Measurements from ENCODE around the gene PEX10.
A peak's percentile ranks its signal among the peaks of the same experiment; 100 is the strongest.
"Not testable (repeated sequence)": the region's sequence is repeated elsewhere in the genome, so short reads cannot be mapped to it uniquely, and the experiment has no call there.

Gene PEX10

DNA sequence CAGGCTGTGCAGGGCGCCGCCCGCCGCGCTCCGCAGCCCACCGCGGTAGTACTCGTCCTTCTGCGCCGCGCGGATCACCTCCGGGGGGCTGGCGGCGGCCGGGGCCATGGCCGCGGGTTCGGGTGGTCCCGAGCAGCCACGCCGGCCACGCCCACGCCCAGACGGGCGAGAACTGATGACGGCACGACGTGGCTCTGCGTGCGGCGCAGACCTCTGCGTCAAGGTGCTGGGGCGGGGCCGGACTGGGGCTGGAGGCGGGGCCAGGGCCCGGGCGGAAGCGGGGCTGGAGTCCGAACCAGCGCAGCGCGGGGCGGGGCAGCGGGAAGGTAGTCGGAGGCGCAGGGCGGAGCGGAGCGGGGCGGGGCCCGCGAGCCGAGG, at the start of gene PEX10:
TSS of gene PEX10 (minus strand) at position 170 of the 378 bp plus-strand sequence. CDS start at position 108, 62 bp downstream.
- peak; percentile 76 for DNase-seq (ENCODE audit: low read depth, low spot score)
- Histone ChIP-seq H3K27ac (ENCODE audit: low read length) (no peak within 1 kb of the TSS), H3K4me1 (ENCODE audit: control insufficient read depth, insufficient read depth, low read length) (peaks cover 5% of the 10 kb centered on the region), H3K9me3 (ENCODE audit: control insufficient read depth, insufficient read depth, low read length) (no peaks in the 10 kb centered on the region), H3K4me3 (ENCODE audit: low read length) (peak within 1 kb of the TSS; percentile 91), H3K27me3 (ENCODE audit: control insufficient read depth, insufficient read depth, low read length) (no peaks in the 10 kb centered on the region), H3K36me3 (ENCODE audit: control insufficient read depth, insufficient read depth, low read length) (peaks cover 10% of the 10 kb centered on the region)
- no CpG with 5 or more reads among the region's 55 CpGs for WGBS (ENCODE audit: insufficient coverage, insufficient read length)

GRCh38 chr1:2460996-2461751, 48.8 kb upstream of the PEX10 start:
- no CpG with 5 or more reads among the region's 18 CpGs for WGBS (ENCODE audit: insufficient coverage, insufficient read length)
- H3K4me1 ChIP-seq (ENCODE audit: control insufficient read depth, insufficient read depth, low read length) = no peaks in the 10 kb centered on the region
- no peaks in the 10 kb centered on the region for H3K27me3 ChIP-seq (ENCODE audit: control insufficient read depth, insufficient read depth, low read length)
- no peak overlapping the region for H3K4me3 ChIP-seq (ENCODE audit: low read length)
- no peaks in the 10 kb centered on the region for H3K36me3 ChIP-seq (ENCODE audit: control insufficient read depth, insufficient read depth, low read length)
- H3K9me3 ChIP-seq (ENCODE audit: control insufficient read depth, insufficient read depth, low read length) = no peaks in the 10 kb centered on the region
- H3K27ac ChIP-seq (ENCODE audit: low read length) = no peak overlapping the region
- no peak for DNase-seq (ENCODE audit: low read depth, low spot score)

- no peak overlapping the region for H3K27ac ChIP-seq (ENCODE audit: low read length)
- no peaks in the 10 kb centered on the region for H3K9me3 ChIP-seq (ENCODE audit: control insufficient read depth, insufficient read depth, low read length)
- no CpG with 5 or more reads among the region's 8 CpGs for WGBS (ENCODE audit: insufficient coverage, insufficient read length)
Measured at GRCh38 chr1:2460203-2460602, 47.8 kb upstream of the PEX10 start.

GRCh38 chr1:2459757-2460156, 47.4 kb upstream of the PEX10 start:
- WGBS (ENCODE audit: insufficient coverage, insufficient read length) = no CpG with 5 or more reads among the region's 23 CpGs
- no peaks in the 10 kb centered on the region for H3K36me3 ChIP-seq (ENCODE audit: control insufficient read depth, insufficient read depth, low read length)
- DNase-seq (ENCODE audit: low read depth, low spot score) = no peak
- no peak overlapping the region for H3K27ac ChIP-seq (ENCODE audit: low read length)
- no peaks in the 10 kb centered on the region for H3K4me1 ChIP-seq (ENCODE audit: control insufficient read depth, insufficient read depth, low read length)
- H3K27me3 ChIP-seq (ENCODE audit: control insufficient read depth, insufficient read depth, low read length) = no peaks in the 10 kb centered on the region
- no peaks in the 10 kb centered on the region for H3K9me3 ChIP-seq (ENCODE audit: control insufficient read depth, insufficient read depth, low read length)
- H3K4me3 ChIP-seq (ENCODE audit: low read length) = no peak overlapping the region

More at GRCh38 chr1:2460203-2460602, 47.8 kb upstream of the PEX10 start:
- DNase-seq (ENCODE audit: low read depth, low spot score) = no peak
- Histone ChIP-seq H3K27me3 (ENCODE audit: control insufficient read depth, insufficient read depth, low read length) (no peaks in the 10 kb centered on the region), H3K36me3 (ENCODE audit: control insufficient read depth, insufficient read depth, low read length) (no peaks in the 10 kb centered on the region), H3K4me1 (ENCODE audit: control insufficient read depth, insufficient read depth, low read length) (no peaks in the 10 kb centered on the region), H3K4me3 (ENCODE audit: low read length) (no peak overlapping the region)

DNA sequence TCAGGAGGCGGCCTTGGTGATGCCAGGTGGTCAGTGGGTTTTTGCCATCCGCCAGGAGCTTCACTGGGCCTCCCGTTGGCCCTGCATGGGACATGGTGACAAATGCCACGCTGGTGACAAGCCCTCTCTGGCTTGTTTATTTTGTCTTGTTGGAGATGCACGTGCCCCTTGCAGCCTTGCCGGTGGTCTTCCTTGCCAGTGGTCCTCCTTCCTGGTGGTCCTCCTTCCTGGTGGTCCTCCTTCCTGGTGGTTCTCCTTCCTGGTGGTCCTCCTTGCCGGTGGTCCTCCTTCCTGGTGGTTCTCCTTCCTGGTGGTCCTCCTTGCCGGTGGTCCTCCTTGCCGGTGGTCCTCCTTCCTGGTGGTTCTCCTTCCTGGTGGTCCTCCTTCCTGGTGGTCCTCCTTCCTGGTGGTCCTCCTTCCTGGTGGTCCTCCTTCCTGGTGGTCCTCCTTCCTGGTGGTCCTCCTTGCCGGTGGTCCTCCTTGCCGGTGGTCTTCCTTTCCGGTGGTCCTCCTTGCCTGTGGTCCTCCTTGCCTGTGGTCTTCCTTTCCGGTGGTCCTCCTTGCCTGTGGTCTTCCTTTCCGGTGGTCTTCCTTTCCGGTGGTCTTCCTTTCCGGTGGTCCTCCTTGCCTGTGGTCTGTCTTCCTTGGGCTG, 46.9 kb upstream of the PEX10 start:
- DNase-seq (ENCODE audit: low read depth, low spot score); H3K4me1 ChIP-seq (ENCODE audit: control insufficient read depth, insufficient read depth, low read length); H3K27me3 ChIP-seq (ENCODE audit: control insufficient read depth, insufficient read depth, low read length); H3K9me3 ChIP-seq (ENCODE audit: control insufficient read depth, insufficient read depth, low read length); H3K36me3 ChIP-seq (ENCODE audit: control insufficient read depth, insufficient read depth, low read length); H3K4me3 ChIP-seq (ENCODE audit: low read length); H3K27ac ChIP-seq (ENCODE audit: low read length): not testable (repeated sequence)
- WGBS (ENCODE audit: insufficient coverage, insufficient read length) = no CpG with 5 or more reads among the region's 16 CpGs

- no peak overlapping the region for H3K4me3 ChIP-seq (ENCODE audit: low read length)
- H3K27ac ChIP-seq (ENCODE audit: low read length) = no peak overlapping the region
- WGBS (ENCODE audit: insufficient coverage, insufficient read length) = no CpG with 5 or more reads among the region's 18 CpGs
- H3K27me3 ChIP-seq (ENCODE audit: control insufficient read depth, insufficient read depth, low read length) = no peaks in the 10 kb centered on the region
- no peaks in the 10 kb centered on the region for H3K36me3 ChIP-seq (ENCODE audit: control insufficient read depth, insufficient read depth, low read length)
- DNase-seq (ENCODE audit: low read depth, low spot score) = no peak
- no peaks in the 10 kb centered on the region for H3K9me3 ChIP-seq (ENCODE audit: control insufficient read depth, insufficient read depth, low read length)
- no peaks in the 10 kb centered on the region for H3K4me1 ChIP-seq (ENCODE audit: control insufficient read depth, insufficient read depth, low read length)
Measured at GRCh38 chr1:2458687-2459086, 46.3 kb upstream of the PEX10 start.

DNA sequence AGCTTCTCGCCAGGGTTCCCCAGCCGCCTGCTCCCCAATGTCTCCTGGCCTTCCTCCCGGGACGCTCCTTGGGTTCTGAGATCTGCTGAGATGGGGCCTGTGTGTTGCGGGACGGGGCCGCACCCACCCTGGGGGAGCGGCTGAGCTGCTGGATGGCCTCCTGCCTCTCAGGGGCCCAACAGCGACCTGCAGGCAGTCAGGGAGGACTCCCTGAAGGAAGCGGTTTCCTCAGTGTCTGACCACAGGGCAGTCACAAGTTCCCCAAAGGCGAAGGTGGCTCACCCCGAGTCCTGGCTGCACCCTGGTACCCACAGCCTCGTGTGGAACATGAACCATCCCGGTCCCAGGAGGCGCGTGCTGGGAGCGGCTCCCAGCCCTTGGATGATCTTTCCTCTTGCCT, 45.1 kb upstream of the PEX10 start:
- H3K27ac ChIP-seq (ENCODE audit: low read length) = no peak overlapping the region
- H3K36me3 ChIP-seq (ENCODE audit: control insufficient read depth, insufficient read depth, low read length) = no peaks in the 10 kb centered on the region
- no peak overlapping the region for H3K4me3 ChIP-seq (ENCODE audit: low read length)
- no CpG with 5 or more reads among the region's 17 CpGs for WGBS (ENCODE audit: insufficient coverage, insufficient read length)
- no peaks in the 10 kb centered on the region for H3K27me3 ChIP-seq (ENCODE audit: control insufficient read depth, insufficient read depth, low read length)
- peaks cover 1% of the 10 kb centered on the region; the same call in 1 of the 2 replicates for H3K4me1 ChIP-seq (ENCODE audit: control insufficient read depth, insufficient read depth, low read length)
- no peaks in the 10 kb centered on the region for H3K9me3 ChIP-seq (ENCODE audit: control insufficient read depth, insufficient read depth, low read length)
- DNase-seq (ENCODE audit: low read depth, low spot score) = no peak

GRCh38 chr1:2455757-2456156, 43.4 kb upstream of the PEX10 start:
- no CpG with 5 or more reads among the region's 21 CpGs for WGBS (ENCODE audit: insufficient coverage, insufficient read length)
- H3K27ac ChIP-seq (ENCODE audit: low read length) = no peak overlapping the region
- H3K27me3 ChIP-seq (ENCODE audit: control insufficient read depth, insufficient read depth, low read length) = no peaks in the 10 kb centered on the region
- peaks cover 1% of the 10 kb centered on the region; the same call in 1 of the 2 replicates for H3K4me1 ChIP-seq (ENCODE audit: control insufficient read depth, insufficient read depth, low read length)
- no peak for DNase-seq (ENCODE audit: low read depth, low spot score)
- no peaks in the 10 kb centered on the region for H3K9me3 ChIP-seq (ENCODE audit: control insufficient read depth, insufficient read depth, low read length)
- no peak overlapping the region for H3K4me3 ChIP-seq (ENCODE audit: low read length)
- no peaks in the 10 kb centered on the region for H3K36me3 ChIP-seq (ENCODE audit: control insufficient read depth, insufficient read depth, low read length)

- no peaks in the 10 kb centered on the region for H3K27me3 ChIP-seq (ENCODE audit: control insufficient read depth, insufficient read depth, low read length)
- no CpG with 5 or more reads among the region's 10 CpGs for WGBS (ENCODE audit: insufficient coverage, insufficient read length)
Measured at GRCh38 chr1:2454227-2454626, 41.9 kb upstream of the PEX10 start.

GRCh38 chr1:2452932-2453315, 40.6 kb upstream of the PEX10 start:
- no peak overlapping the region for H3K27ac ChIP-seq (ENCODE audit: low read length)

More at GRCh38 chr1:2454227-2454626, 41.9 kb upstream of the PEX10 start:
- peaks cover 1% of the 10 kb centered on the region; the same call in 1 of the 2 replicates for H3K4me1 ChIP-seq (ENCODE audit: control insufficient read depth, insufficient read depth, low read length)
- no peak for DNase-seq (ENCODE audit: low read depth, low spot score)
- no peak overlapping the region for H3K27ac ChIP-seq (ENCODE audit: low read length)
- H3K36me3 ChIP-seq (ENCODE audit: control insufficient read depth, insufficient read depth, low read length) = no peaks in the 10 kb centered on the region
- no peaks in the 10 kb centered on the region for H3K9me3 ChIP-seq (ENCODE audit: control insufficient read depth, insufficient read depth, low read length)
- no peak overlapping the region for H3K4me3 ChIP-seq (ENCODE audit: low read length)

More at GRCh38 chr1:2452932-2453315, 40.6 kb upstream of the PEX10 start:
- WGBS (ENCODE audit: insufficient coverage, insufficient read length) = no CpG with 5 or more reads among the region's 19 CpGs
- Histone ChIP-seq H3K36me3 (ENCODE audit: control insufficient read depth, insufficient read depth, low read length) (no peaks in the 10 kb centered on the region), H3K4me1 (ENCODE audit: control insufficient read depth, insufficient read depth, low read length) (peaks cover 1% of the 10 kb centered on the region; the same call in 1 of the 2 replicates), H3K4me3 (ENCODE audit: low read length) (no peak overlapping the region), H3K27me3 (ENCODE audit: control insufficient read depth, insufficient read depth, low read length) (no peaks in the 10 kb centered on the region), H3K9me3 (ENCODE audit: control insufficient read depth, insufficient read depth, low read length) (no peaks in the 10 kb centered on the region)
- no peak for DNase-seq (ENCODE audit: low read depth, low spot score)
